ENCODE measurements around the gene ZNF311.

Gene ZNF311

GRCh38 chr6:28981833-28982475, 23.2 kb downstream of the ZNF311 start:
- Histone ChIP-seq H3K4me2 (ENCODE audit: low read length, poor library complexity, severe bottlenecking) (peak overlapping the region; percentile 81), H2AFZ (ENCODE audit: low read depth, low read length) (no peak overlapping the region), H3K79me1 (replicated peaks; ENCODE audit: low read length, poor library complexity, severe bottlenecking) (no peaks in the 10 kb centered on the region), H3K36me3 (ENCODE audit: control insufficient read depth in 1 of 2, insufficient read depth in 2 of 2, low read depth in 1 of 2, low read length in 2 of 2) (peaks cover 0 to 4% of the 10 kb centered on the region in 2 experiments), H4K8ac (ENCODE audit: low read length) (no peak overlapping the region), H4K91ac (ENCODE audit: low read length) (no peak overlapping the region), H2BK120ac (ENCODE audit: low read depth, low read length) (no peak overlapping the region), H3K4ac (ENCODE audit: low read depth in 1 of 2, low read length in 2 of 2) (no peak overlapping the region), H3K27ac (ENCODE audit: low read length, poor library complexity, severe bottlenecking) (peak overlapping the region; percentile 73), H3K4me3 (ENCODE audit: insufficient read depth in 1 of 2, low read depth in 1 of 2, low read length in 2 of 2) (peak overlapping the region; percentile 55 to 92), H3K18ac (ENCODE audit: low read depth in 1 of 2, low read length in 2 of 2) (no peak overlapping the region), H3K9ac (ENCODE audit: low read length) (peak overlapping the region; percentile 88), H3K14ac (ENCODE audit: low read length in 2 of 2) (no peak overlapping the region), H2AK5ac (ENCODE audit: low read length, severe bottlenecking) (no peak overlapping the region), H3K4me1 (ENCODE audit: control insufficient read depth, insufficient read depth, low read depth, low read length) (peaks cover 7% of the 10 kb centered on the region), H2BK12ac (ENCODE audit: low read length in 2 of 2) (no peak overlapping the region), H2BK5ac (ENCODE audit: low read depth, low read length, poor library complexity, severe bottlenecking) (no peak overlapping the region), H3K23ac (ENCODE audit: low read length in 2 of 2) (no peak overlapping the region), H2BK15ac (ENCODE audit: low read depth, poor library complexity, severe bottlenecking) (no peak overlapping the region), H3K27me3 (ENCODE audit: control insufficient read depth in 1 of 2, insufficient read depth in 1 of 2, low read length in 2 of 2) (no peaks in the 10 kb centered on the region), H3K9me3 (ENCODE audit: control insufficient read depth, low read length) (no peaks in the 10 kb centered on the region)
- WGBS = 0% methylated on average over 10 of the region's 23 CpGs
- DNase-seq = peak; percentile 96

GRCh38 chr6:28981431-28981832, 23.7 kb downstream of the ZNF311 start:
- Histone ChIP-seq H4K91ac (ENCODE audit: low read length) (no peak overlapping the region), H3K9me3 (ENCODE audit: control insufficient read depth, low read length) (no peaks in the 10 kb centered on the region), H3K27me3 (ENCODE audit: control insufficient read depth in 1 of 2, insufficient read depth in 1 of 2, low read length in 2 of 2) (no peaks in the 10 kb centered on the region), H3K4me1 (ENCODE audit: control insufficient read depth, insufficient read depth, low read depth, low read length) (peaks cover 7% of the 10 kb centered on the region), H2AK5ac (ENCODE audit: low read length, severe bottlenecking) (no peak overlapping the region), H2BK12ac (ENCODE audit: low read length in 2 of 2) (no peak overlapping the region), H3K18ac (ENCODE audit: low read depth in 1 of 2, low read length in 2 of 2) (no peak overlapping the region), H3K4me3 (ENCODE audit: insufficient read depth in 1 of 2, low read depth in 1 of 2, low read length in 2 of 2) (peak overlapping the region in 1 of 2 experiments; percentile 92), H2BK5ac (ENCODE audit: low read depth, low read length, poor library complexity, severe bottlenecking) (no peak overlapping the region), H3K27ac (ENCODE audit: low read length, poor library complexity, severe bottlenecking) (peak overlapping the region; percentile 65), H3K14ac (ENCODE audit: low read length in 2 of 2) (no peak overlapping the region), H3K9ac (ENCODE audit: low read length) (peak overlapping the region; percentile 88), H2BK15ac (ENCODE audit: low read depth, poor library complexity, severe bottlenecking) (no peak overlapping the region), H3K79me1 (replicated peaks; ENCODE audit: low read length, poor library complexity, severe bottlenecking) (no peaks in the 10 kb centered on the region), H3K36me3 (ENCODE audit: control insufficient read depth in 1 of 2, insufficient read depth in 2 of 2, low read depth in 1 of 2, low read length in 2 of 2) (peaks cover 0 to 4% of the 10 kb centered on the region in 2 experiments), H3K4me2 (ENCODE audit: low read length, poor library complexity, severe bottlenecking) (no peak overlapping the region), H3K23ac (ENCODE audit: low read length in 2 of 2) (no peak overlapping the region), H2AFZ (ENCODE audit: low read depth, low read length) (no peak overlapping the region), H2BK120ac (ENCODE audit: low read depth, low read length) (no peak overlapping the region), H3K4ac (ENCODE audit: low read depth in 1 of 2, low read length in 2 of 2) (no peak overlapping the region), H4K8ac (ENCODE audit: low read length) (no peak overlapping the region)
- DNase-seq = peak; percentile 82
- WGBS = 0% methylated on average over 5 of the region's 13 CpGs

GRCh38 chr6:28980852-28981430, 24.2 kb downstream of the ZNF311 start:
- no peak overlapping the region for H2BK5ac ChIP-seq (ENCODE audit: low read depth, low read length, poor library complexity, severe bottlenecking)
- H3K4me1 ChIP-seq (ENCODE audit: control insufficient read depth, insufficient read depth, low read depth, low read length) = peaks cover 7% of the 10 kb centered on the region
- H3K36me3 ChIP-seq (ENCODE audit: control insufficient read depth in 1 of 2, insufficient read depth in 2 of 2, low read depth in 1 of 2, low read length in 2 of 2) = peaks cover 0 to 4% of the 10 kb centered on the region in 2 experiments
- H2AFZ ChIP-seq (ENCODE audit: low read depth, low read length) = peak overlapping the region; percentile 81
- H3K27ac ChIP-seq (ENCODE audit: low read length, poor library complexity, severe bottlenecking) = peak overlapping the region; percentile 65
- H3K27me3 ChIP-seq (ENCODE audit: control insufficient read depth in 1 of 2, insufficient read depth in 1 of 2, low read length in 2 of 2) = no peaks in the 10 kb centered on the region
- peak overlapping the region; percentile 88 for H3K9ac ChIP-seq (ENCODE audit: low read length)
- H3K79me1 ChIP-seq (replicated peaks; ENCODE audit: low read length, poor library complexity, severe bottlenecking) = no peaks in the 10 kb centered on the region
- H3K18ac ChIP-seq (ENCODE audit: low read depth in 1 of 2, low read length in 2 of 2) = peak overlapping the region; percentile 11 to 77
- H2BK15ac ChIP-seq (ENCODE audit: low read depth, poor library complexity, severe bottlenecking) = no peak overlapping the region
- WGBS = 0% methylated on average over 12 of the region's 16 CpGs
- peak overlapping the region; percentile 9 for H4K8ac ChIP-seq (ENCODE audit: low read length)
- no peak overlapping the region for H3K23ac ChIP-seq (ENCODE audit: low read length in 2 of 2)
- no peak overlapping the region for H4K91ac ChIP-seq (ENCODE audit: low read length)
- H3K4ac ChIP-seq (ENCODE audit: low read depth in 1 of 2, low read length in 2 of 2) = peak overlapping the region in 1 of 2 experiments; percentile 41
- no peak overlapping the region for H2BK120ac ChIP-seq (ENCODE audit: low read depth, low read length)
- H2AK5ac ChIP-seq (ENCODE audit: low read length, severe bottlenecking) = no peak overlapping the region
- peak overlapping the region; percentile 61 for H3K4me2 ChIP-seq (ENCODE audit: low read length, poor library complexity, severe bottlenecking)
- DNase-seq = peak; percentile 95
- no peak overlapping the region for H2BK12ac ChIP-seq (ENCODE audit: low read length in 2 of 2)
- peak overlapping the region; percentile 30 to 92 for H3K4me3 ChIP-seq (ENCODE audit: insufficient read depth in 1 of 2, low read depth in 1 of 2, low read length in 2 of 2)
- H3K9me3 ChIP-seq (ENCODE audit: control insufficient read depth, low read length) = no peaks in the 10 kb centered on the region
- H3K14ac ChIP-seq (ENCODE audit: low read length in 2 of 2) = no peak overlapping the region

GRCh38 chr6:28980137-28980851, 24.8 kb downstream of the ZNF311 start:
- Histone ChIP-seq H4K91ac (ENCODE audit: low read length) (no peak overlapping the region), H3K4ac (ENCODE audit: low read depth in 1 of 2, low read length in 2 of 2) (no peak overlapping the region), H3K79me1 (replicated peaks; ENCODE audit: low read length, poor library complexity, severe bottlenecking) (no peaks in the 10 kb centered on the region), H3K9ac (ENCODE audit: low read length) (peak overlapping the region; percentile 88), H3K9me3 (ENCODE audit: control insufficient read depth, low read length) (no peaks in the 10 kb centered on the region), H2BK12ac (ENCODE audit: low read length in 2 of 2) (no peak overlapping the region), H3K27ac (ENCODE audit: low read length, poor library complexity, severe bottlenecking) (no peak overlapping the region), H2BK120ac (ENCODE audit: low read depth, low read length) (no peak overlapping the region), H4K8ac (ENCODE audit: low read length) (peak overlapping the region; percentile 9), H3K4me2 (ENCODE audit: low read length, poor library complexity, severe bottlenecking) (peak overlapping the region; percentile 61), H3K27me3 (ENCODE audit: control insufficient read depth in 1 of 2, insufficient read depth in 1 of 2, low read length in 2 of 2) (no peaks in the 10 kb centered on the region), H2AFZ (ENCODE audit: low read depth, low read length) (peak overlapping the region; percentile 81), H3K18ac (ENCODE audit: low read depth in 1 of 2, low read length in 2 of 2) (peak overlapping the region in 1 of 2 experiments; percentile 77), H2BK15ac (ENCODE audit: low read depth, poor library complexity, severe bottlenecking) (no peak overlapping the region), H2BK5ac (ENCODE audit: low read depth, low read length, poor library complexity, severe bottlenecking) (no peak overlapping the region), H3K23ac (ENCODE audit: low read length in 2 of 2) (no peak overlapping the region), H3K4me3 (ENCODE audit: insufficient read depth in 1 of 2, low read depth in 1 of 2, low read length in 2 of 2) (peak overlapping the region; percentile 20 to 92), H2AK5ac (ENCODE audit: low read length, severe bottlenecking) (no peak overlapping the region), H3K36me3 (ENCODE audit: control insufficient read depth in 1 of 2, insufficient read depth in 2 of 2, low read depth in 1 of 2, low read length in 2 of 2) (peaks cover 0 to 4% of the 10 kb centered on the region in 2 experiments), H3K14ac (ENCODE audit: low read length in 2 of 2) (no peak overlapping the region), H3K4me1 (ENCODE audit: control insufficient read depth, insufficient read depth, low read depth, low read length) (peaks cover 4% of the 10 kb centered on the region)
- no peak for DNase-seq
- 56% methylated on average over 8 of the region's 8 CpGs for WGBS

Data from mesenchymal stem cell (in vitro differentiated cells and primary cell).